Activated naive CD4-positive, alpha-beta T cell treated with anti-CD3 and anti-CD28 coated beads, Interleukin-2, amount 10 ng/mL, durations not matched to agents 7 days and 5 days (primary cell): ENCODE data around the gene KRT73.

Experiments used
- CTCF ChIA-PET: fragments of 350-600 bp; sonication (Branson Sonifier 250); formaldehyde crosslinking; loops from one replicate; lab custom pipeline; 2021; ENCODE audit warnings: antibody characterized with exemption; lab: Charles Lee
- DNase-seq: peaks from one replicate; pipeline ENCODE4 v3.0.0-alpha.2; 2020
- H3K27ac Mint-ChIP-seq: one replicate; pipeline ENCODE4 v1.8.0; 2021; ENCODE audit warnings: mild to moderate bottlenecking, moderate library complexity, mixed read lengths
- H3K27me3 Mint-ChIP-seq: one replicate; pipeline ENCODE4 v1.8.0; 2021; ENCODE audit warnings: mild to moderate bottlenecking, mixed read lengths
- H3K36me3 Mint-ChIP-seq: one replicate; pipeline ENCODE4 v1.8.0; 2021; ENCODE audit warnings: mixed read lengths
- H3K4me1 Mint-ChIP-seq: one replicate; pipeline ENCODE4 v1.8.0; 2021; ENCODE audit warnings: mixed read lengths
- H3K4me3 Mint-ChIP-seq: one replicate; pipeline ENCODE4 v1.8.0; 2021; ENCODE audit warnings: mild to moderate bottlenecking, moderate library complexity, mixed read lengths
- H3K9me3 Mint-ChIP-seq: one replicate; pipeline ENCODE4 v1.8.0; 2021; ENCODE audit warnings: mixed read lengths

Gene KRT73

DNA sequence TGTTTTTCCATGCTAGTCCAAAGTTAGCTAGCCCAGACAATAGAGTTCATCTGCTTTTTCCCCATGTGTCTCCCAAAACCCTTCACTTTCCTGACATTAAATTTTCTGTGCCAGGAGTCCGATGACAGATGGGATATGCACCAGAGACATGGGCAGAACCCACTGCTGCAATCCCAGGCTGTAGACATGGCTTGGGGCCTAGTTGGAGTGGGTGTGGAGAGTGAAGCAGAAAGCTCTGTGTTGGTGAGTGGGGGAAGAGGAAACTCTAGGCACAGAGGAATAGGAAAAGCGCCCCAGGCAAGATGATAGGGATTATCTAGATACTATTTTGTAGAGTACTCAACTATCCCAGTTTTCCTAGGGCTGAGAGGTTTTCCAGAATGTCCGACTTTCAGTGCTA lies 39.9 kb downstream of the KRT73 start:
- no peak overlapping the region for H3K27ac Mint-ChIP-seq
- H3K36me3 Mint-ChIP-seq, result no peaks in the 10 kb centered on the region
- CTCF ChIA-PET, result interaction anchor here (10.5 to 14.2 kb wide), 2 partner anchors 291 to 300 kb away, joined by 162 to 244 read pairs; no protein-coding TSS in a partner anchor
- peaks cover 45% of the 10 kb centered on the region for H3K27me3 Mint-ChIP-seq
- peaks cover 12% of the 10 kb centered on the region for H3K4me1 Mint-ChIP-seq
- no peak for DNase-seq
- H3K9me3 Mint-ChIP-seq, result no peaks in the 10 kb centered on the region
- no peak overlapping the region for H3K4me3 Mint-ChIP-seq

DNA sequence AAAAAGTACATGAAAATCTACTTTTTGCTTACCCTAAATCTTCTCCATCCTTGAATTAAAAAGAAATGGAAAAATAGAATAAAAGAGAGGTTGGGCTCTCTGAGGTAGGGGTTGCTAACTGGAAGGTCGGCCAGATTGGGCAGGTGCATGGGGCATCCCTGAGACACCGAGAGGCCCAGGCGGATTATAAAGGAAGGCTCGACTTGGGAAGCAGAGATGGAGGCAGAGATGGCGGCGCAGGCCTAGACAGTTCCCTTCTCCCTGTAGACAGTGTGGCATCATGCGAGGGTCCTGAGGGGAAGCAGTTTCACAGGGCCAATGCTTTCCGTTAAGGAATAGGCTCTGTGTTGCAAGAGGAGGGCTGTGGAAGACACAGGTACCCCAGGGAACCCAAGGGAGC lies 41.0 kb downstream of the KRT73 start:
- Mint-ChIP-seq H3K36me3 (no peaks in the 10 kb centered on the region), H3K4me1 (peaks cover 7% of the 10 kb centered on the region), H3K27me3 (peaks cover 45% of the 10 kb centered on the region), H3K27ac (no peak overlapping the region), H3K4me3 (no peak overlapping the region), H3K9me3 (no peaks in the 10 kb centered on the region)
- DNase-seq, result no peak
- CTCF ChIA-PET, result interaction anchor here (14.2 kb wide), 1 partner anchor 292 kb away, joined by 244 read pairs; no protein-coding TSS in a partner anchor

DNA sequence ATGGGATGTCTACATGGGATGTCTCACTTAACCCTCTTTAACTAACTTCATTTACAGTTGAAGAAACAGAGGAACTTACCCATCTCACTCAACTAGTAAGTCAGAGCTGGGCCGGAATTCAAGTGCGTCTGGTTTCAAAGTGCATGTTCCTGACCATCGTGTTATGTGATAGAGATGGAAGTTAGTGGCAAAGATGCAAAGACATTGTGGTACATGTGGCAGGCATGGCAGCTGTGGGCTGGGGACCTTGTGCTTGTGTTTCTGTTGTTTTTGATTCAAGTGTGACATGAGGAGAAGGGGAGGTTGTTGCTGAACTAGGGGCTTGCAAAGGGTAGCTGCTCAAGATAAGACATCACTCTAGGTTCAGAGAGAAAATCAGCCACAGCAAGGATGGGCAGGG lies 42.4 kb downstream of the KRT73 start:
- DNase-seq, result no peak
- Mint-ChIP-seq H3K4me1 (peaks cover 7% of the 10 kb centered on the region), H3K36me3 (no peaks in the 10 kb centered on the region), H3K4me3 (no peak overlapping the region), H3K27me3 (peaks cover 35% of the 10 kb centered on the region), H3K27ac (no peak overlapping the region), H3K9me3 (no peaks in the 10 kb centered on the region)
- CTCF ChIA-PET, result interaction anchor here (1.0 to 14.2 kb wide), 2 partner anchors 293 to 304 kb away, joined by 5 to 244 read pairs; no protein-coding TSS in a partner anchor

DNA sequence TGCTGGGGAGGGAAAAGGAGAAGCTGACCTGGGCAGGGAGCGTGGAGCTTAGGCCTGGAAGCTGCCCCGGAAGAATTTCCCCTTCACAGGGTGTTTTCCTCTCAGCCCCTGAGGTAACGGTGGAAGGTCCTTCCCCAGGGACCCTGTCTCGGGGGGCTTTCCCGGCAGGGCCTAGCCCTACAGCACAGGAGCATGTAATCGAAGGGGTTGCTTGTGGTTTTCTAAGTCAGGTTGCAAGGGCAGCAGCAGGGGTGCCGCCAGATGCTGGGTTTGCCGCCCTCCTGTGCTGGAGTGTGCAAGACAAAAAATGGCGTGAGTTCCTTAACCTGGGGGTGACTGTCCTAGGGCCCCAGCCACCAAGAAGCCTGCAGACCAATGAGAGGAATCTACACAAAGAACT lies 43.1 kb downstream of the KRT73 start:
- no peaks in the 10 kb centered on the region for H3K9me3 Mint-ChIP-seq
- H3K27ac Mint-ChIP-seq, result no peak overlapping the region
- no peaks in the 10 kb centered on the region for H3K36me3 Mint-ChIP-seq
- CTCF ChIA-PET, result interaction anchor here (1.0 to 2.1 kb wide), 2 partner anchors 10 to 305 kb away, joined by 3 to 9 read pairs; no protein-coding TSS in a partner anchor
- H3K4me1 Mint-ChIP-seq, result peaks cover 2% of the 10 kb centered on the region
- H3K4me3 Mint-ChIP-seq, result no peak overlapping the region
- no peak for DNase-seq
- H3K27me3 Mint-ChIP-seq, result peaks cover 31% of the 10 kb centered on the region

DNA sequence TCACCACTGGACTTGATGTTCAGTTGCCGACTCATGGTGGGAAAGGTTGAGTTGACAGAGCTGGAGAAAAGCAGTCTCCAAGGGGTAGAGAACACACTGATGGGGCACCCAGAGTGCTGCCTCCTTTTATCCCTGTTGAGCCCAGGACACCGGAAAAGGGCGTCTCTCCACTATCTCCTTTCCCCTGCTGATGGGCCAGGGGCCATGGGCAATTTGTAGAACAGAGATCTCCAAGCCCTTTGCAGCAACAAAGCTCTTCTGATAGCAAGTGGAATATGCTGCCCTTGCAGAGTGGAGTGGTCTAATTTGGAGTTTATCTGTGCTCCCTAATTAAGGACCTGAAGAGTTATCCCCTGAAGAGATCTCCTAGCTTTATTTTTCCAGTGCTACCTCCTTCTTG lies 44.6 kb downstream of the KRT73 start, which contains the start of gene KRT74:
KRT74 (minus strand) TSS at position 101 of the 400 bp plus-strand sequence; CDS start at position 35, 66 bp downstream.
- Mint-ChIP-seq H3K36me3 (no peaks in the 10 kb centered on the region), H3K27ac (no peak within 1 kb of the TSS), H3K4me1 (no peaks in the 10 kb centered on the region), H3K27me3 (peaks cover 21% of the 10 kb centered on the region), H3K9me3 (no peaks in the 10 kb centered on the region), H3K4me3 (no peak within 1 kb of the TSS)
- CTCF ChIA-PET, result interaction anchor here (1.3 to 2.4 kb wide), 5 partner anchors 9 to 311 kb away, joined by 3 to 9 read pairs (median 5); no protein-coding TSS in a partner anchor
- DNase-seq, result no peak

DNA sequence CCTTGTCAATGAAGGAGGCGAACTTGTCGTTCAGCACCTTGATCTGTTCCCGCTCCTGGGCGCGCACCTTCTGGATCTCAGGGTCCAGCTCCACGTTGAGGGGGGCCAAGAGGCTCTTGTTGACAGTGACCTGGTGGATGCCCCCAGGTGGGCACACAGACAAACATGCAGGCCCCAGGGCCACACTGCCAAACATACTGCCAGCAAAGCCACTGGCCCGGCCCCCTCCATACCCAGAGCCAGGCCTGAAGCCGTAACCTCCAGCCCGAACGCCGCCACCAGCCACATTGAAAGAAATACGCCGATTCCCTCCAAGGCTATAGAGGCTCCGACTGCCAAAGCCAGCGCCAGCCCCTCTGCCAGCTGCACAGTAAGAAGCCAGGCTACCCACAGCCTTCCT lies 45.1 kb downstream of the KRT73 start:
- DNase-seq, result no peak
- H3K9me3 Mint-ChIP-seq, result no peaks in the 10 kb centered on the region

DNA sequence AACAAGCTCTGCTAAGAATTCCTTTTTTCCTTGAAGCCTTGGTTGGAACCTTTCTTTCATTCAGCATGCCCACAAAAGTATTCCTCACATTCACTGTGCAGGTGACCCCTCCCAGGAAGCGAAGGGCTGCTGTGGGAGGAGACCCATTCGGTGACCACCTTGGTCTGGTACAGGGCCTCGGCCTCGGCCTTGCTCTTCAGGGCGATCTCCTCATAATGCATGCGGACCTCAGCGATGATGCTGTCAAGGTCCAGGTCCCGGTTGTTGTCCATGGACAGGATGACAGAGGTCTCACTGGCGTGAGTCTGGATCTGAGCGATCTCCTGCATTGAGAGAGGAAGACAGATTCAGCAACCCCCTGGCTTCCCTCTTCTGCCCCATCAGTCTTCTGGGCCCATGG lies 47.8 kb downstream of the KRT73 start:
- Mint-ChIP-seq H3K36me3 (no peaks in the 10 kb centered on the region), H3K27me3 (peaks cover 28% of the 10 kb centered on the region)

More for the DNA sequence above, 45.1 kb downstream of the KRT73 start:
- no peaks in the 10 kb centered on the region for H3K4me1 Mint-ChIP-seq
- no peak overlapping the region for H3K4me3 Mint-ChIP-seq
- H3K27me3 Mint-ChIP-seq, result peaks cover 17% of the 10 kb centered on the region
- H3K36me3 Mint-ChIP-seq, result no peaks in the 10 kb centered on the region
- no peak overlapping the region for H3K27ac Mint-ChIP-seq
- CTCF ChIA-PET, result interaction anchor here (1.3 to 2.4 kb wide), 6 partner anchors 9 to 312 kb away, joined by 3 to 9 read pairs (median 6); no protein-coding TSS in a partner anchor

DNA sequence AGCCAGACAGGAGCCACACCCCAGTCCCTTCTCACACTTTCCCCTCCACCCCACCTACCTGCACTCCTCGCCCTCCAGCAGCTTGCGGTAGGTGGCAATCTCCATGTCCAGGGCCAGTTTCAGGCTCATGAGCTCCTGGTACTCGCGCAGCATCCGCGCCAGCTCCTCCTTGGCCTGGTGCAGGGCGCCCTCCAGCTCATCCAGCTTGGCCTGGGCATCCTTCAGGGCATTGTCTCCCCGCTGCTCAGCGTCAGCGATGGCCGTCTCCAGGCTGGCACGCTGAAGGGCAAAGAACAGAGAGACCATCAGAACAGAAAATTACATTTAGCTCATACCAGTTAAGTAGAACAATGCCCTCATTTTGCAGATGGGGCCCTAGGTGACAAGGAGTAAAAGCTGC lies 50.2 kb downstream of the KRT73 start:
- DNase-seq, result no peak
- no peaks in the 10 kb centered on the region for H3K36me3 Mint-ChIP-seq
- CTCF ChIA-PET, result interaction anchor here (0.8 kb wide), 1 partner anchor 101 kb away, joined by 3 read pairs; no protein-coding TSS in a partner anchor
- no peak overlapping the region for H3K27ac Mint-ChIP-seq
- no peak overlapping the region for H3K4me3 Mint-ChIP-seq
- peaks cover 41% of the 10 kb centered on the region for H3K27me3 Mint-ChIP-seq
- H3K4me1 Mint-ChIP-seq, result no peaks in the 10 kb centered on the region
- no peaks in the 10 kb centered on the region for H3K9me3 Mint-ChIP-seq

More for the DNA sequence above, 47.8 kb downstream of the KRT73 start:
- no peak overlapping the region for H3K27ac Mint-ChIP-seq
- H3K4me1 Mint-ChIP-seq, result no peaks in the 10 kb centered on the region
- CTCF ChIA-PET, result interaction anchor here (0.9 kb wide), 1 partner anchor 15 kb away, joined by 3 read pairs; no protein-coding TSS in a partner anchor
- no peak overlapping the region for H3K4me3 Mint-ChIP-seq
- H3K9me3 Mint-ChIP-seq, result no peaks in the 10 kb centered on the region
- DNase-seq, result no peak

DNA sequence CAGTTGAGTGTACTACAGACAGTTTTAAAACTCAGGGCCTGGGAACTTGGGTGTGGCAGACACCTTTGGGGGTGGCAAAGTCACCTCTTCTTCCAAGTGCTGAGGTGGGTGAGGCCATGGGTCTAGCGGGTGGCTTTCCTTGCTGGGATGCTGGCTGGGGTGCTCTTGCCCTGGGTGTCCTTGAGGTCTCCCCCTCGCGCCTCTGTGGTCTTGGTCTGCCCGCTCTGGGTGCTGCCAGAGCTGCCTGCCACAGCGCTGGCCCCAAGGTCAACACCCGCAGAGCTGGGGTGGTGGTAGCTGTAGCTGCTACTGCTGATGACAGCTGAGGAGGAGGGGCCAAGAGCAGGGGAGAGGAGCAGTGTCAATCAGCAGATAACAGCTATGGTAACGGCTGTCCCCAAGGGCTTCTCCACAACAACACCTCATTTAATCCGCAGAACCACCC lies 51.5 kb downstream of the KRT73 start:
- Mint-ChIP-seq H3K4me3 (no peak overlapping the region), H3K27ac (no peak overlapping the region), H3K9me3 (no peaks in the 10 kb centered on the region), H3K27me3 (peaks cover 54% of the 10 kb centered on the region), H3K36me3 (no peaks in the 10 kb centered on the region), H3K4me1 (no peaks in the 10 kb centered on the region)
- DNase-seq, result no peak
- CTCF ChIA-PET, result interaction anchor here (0.6 to 1.3 kb wide), 2 partner anchors 15 to 310 kb away, joined by 3 to 4 read pairs; no protein-coding TSS in a partner anchor

DNA sequence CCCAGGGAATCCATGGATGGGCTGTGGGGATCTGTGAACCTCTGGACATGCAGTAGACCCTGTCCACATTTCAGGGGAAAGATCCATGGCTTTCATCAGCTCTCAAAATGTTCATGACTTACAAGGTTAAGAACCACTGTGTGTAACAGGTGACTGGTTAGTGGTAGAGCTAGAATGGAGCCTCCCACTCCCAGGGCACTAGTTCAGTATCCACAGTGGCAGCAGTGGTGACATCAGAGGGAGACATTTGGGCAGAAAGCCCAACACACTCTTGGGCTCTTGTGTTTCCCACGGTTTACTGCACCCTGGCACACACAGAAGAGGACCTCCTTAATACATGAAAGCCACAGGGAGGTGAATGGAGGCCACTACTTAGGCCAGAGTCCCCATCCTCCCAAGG lies 53.8 kb downstream of the KRT73 start:
- Mint-ChIP-seq H3K27ac (no peak overlapping the region), H3K4me1 (no peaks in the 10 kb centered on the region), H3K4me3 (no peak overlapping the region), H3K27me3 (peaks cover 69% of the 10 kb centered on the region), H3K9me3 (no peaks in the 10 kb centered on the region), H3K36me3 (no peaks in the 10 kb centered on the region)
- no peak for DNase-seq
- CTCF ChIA-PET, result interaction anchor here (2.3 kb wide), 1 partner anchor 191 kb away, joined by 5 read pairs; no protein-coding TSS in a partner anchor

DNA sequence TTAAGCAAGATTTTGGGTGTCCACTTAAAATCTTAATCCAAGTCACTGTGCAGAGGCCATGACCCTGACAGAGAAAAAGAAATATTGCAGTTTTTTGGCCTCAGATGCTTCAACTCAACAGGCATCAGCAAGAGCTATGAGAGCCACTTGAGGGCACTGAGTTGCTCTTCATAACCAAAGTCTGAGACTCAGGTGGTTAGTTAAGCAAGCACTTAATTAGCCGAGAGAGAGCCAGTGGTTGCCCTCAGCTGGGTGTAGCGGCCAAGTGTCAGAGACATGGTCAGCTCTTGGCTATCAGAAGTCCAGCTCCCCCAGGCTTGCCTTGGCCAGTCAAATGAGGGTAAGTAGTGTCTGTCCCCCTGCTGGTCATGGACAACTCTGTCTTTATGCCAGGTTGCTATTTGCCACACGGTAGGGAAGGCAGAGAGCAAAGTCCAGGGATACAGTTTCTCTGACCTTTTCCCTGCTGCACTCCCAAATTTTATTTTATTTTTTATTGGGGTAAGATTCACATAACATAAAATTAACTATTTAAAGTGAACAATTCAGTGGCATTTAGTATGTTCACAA lies 56.4 kb downstream of the KRT73 start:
- CTCF ChIA-PET, result interaction anchor here (0.9 to 1.7 kb wide), 3 partner anchors 23 to 318 kb away, joined by 3 to 4 read pairs (median 4); no protein-coding TSS in a partner anchor
- DNase-seq, result no peak
- H3K9me3 Mint-ChIP-seq, result no peaks in the 10 kb centered on the region
- no peaks in the 10 kb centered on the region for H3K36me3 Mint-ChIP-seq
- peaks cover 68% of the 10 kb centered on the region for H3K27me3 Mint-ChIP-seq
- no peak overlapping the region for H3K27ac Mint-ChIP-seq
- no peak overlapping the region for H3K4me3 Mint-ChIP-seq
- peaks cover 3% of the 10 kb centered on the region for H3K4me1 Mint-ChIP-seq

DNA sequence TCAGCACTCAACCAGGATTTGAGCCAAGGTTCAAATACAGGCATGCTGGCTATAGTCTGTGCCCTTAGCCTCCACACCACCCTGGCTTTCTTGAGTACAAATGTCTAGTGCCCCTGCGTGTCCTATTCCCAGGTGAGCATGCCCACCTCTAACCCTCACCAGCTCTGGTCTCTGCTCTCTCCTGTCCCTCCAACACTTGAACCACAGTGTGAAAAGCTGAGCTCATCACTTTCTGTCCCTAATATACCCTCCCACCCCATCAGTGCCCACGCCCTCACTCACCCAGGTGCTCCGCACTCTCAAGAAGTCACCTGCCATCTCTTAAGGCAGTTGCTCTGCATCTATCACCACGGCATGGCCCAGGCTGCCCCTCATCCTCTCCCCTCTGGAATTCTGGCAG lies 58.4 kb downstream of the KRT73 start:
- Mint-ChIP-seq H3K4me3 (no peak overlapping the region), H3K27me3 (peaks cover 61% of the 10 kb centered on the region), H3K27ac (peak overlapping the region; percentile 25), H3K36me3 (no peaks in the 10 kb centered on the region), H3K4me1 (peaks cover 3% of the 10 kb centered on the region), H3K9me3 (no peaks in the 10 kb centered on the region)
- CTCF ChIA-PET, result interaction anchor here (1.1 kb wide), 1 partner anchor 320 kb away, joined by 4 read pairs; no protein-coding TSS in a partner anchor
- DNase-seq, result no peak

DNA sequence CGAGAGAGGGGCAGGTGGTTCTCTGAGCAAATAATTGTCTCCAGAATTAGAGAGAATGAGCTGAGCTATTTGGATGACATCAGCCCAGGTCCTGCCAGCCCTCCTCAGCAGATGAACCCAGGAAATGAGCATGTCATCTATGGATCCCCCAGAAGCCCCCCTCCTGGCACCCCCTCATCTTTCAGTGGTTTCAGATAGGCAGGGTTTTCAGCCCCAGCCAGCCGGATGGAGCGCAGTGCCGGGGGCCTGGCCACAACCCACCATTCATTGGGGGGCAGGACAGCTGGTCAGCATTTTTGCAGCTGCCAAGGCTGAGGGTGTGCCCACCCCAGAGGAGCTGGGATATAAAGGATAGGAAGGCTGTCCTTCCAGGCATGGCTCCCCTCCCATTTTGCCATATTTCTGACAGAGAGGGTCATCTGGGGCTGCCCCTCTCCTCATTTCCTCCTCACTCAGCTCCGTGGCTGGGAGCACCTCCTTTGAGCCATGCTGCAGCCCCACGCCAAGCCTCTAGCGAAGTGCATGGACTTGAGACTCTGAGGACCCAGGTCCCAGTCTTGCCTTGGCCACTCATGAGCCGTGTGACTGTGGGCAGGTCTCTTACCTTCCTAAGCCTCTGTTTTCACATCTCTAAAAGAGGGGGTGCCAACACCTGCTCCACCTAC lies 59.4 kb downstream of the KRT73 start:
- CTCF ChIA-PET, result no interaction called here
- H3K27me3 Mint-ChIP-seq, result peaks cover 60% of the 10 kb centered on the region
- no peaks in the 10 kb centered on the region for H3K36me3 Mint-ChIP-seq
- no peaks in the 10 kb centered on the region for H3K9me3 Mint-ChIP-seq
- peaks cover 3% of the 10 kb centered on the region for H3K4me1 Mint-ChIP-seq
- no peak overlapping the region for H3K27ac Mint-ChIP-seq
- H3K4me3 Mint-ChIP-seq, result no peak overlapping the region
- DNase-seq, result no peak
